Naive thymus-derived CD4-positive, alpha-beta T cell (primary cell): ENCODE results near the gene GSTM4. TPM values are rescaled to one million over a fixed set of nuclear protein-coding genes. Genes with fewer than 3 reads are reported as not detected.
"Not testable (repeated sequence)": the region's sequence is repeated elsewhere in the genome, so short reads cannot be mapped to it uniquely, and the experiment has no call there.

Source experiments
- ATAC-seq: fragments of 150-1000 bp; cut with Tn5 transposase; 2 replicates; pipeline ENCODE4 v1.10.0; 2021; ENCODE audit warnings: mild to moderate bottlenecking, moderate library complexity
- CTCF ChIA-PET: fragments of 350-600 bp; sonication (Branson Sonifier 250); formaldehyde crosslinking; loops from one replicate; lab custom pipeline; 2021; ENCODE audit warnings: antibody characterized with exemption; lab: Charles Lee
- POLR2A ChIA-PET: fragments of 350-600 bp; sonication (Branson Sonifier 250); formaldehyde crosslinking; loops from one replicate; lab custom pipeline; 2021; ENCODE audit warnings: antibody characterized with exemption, inconsistent platforms; lab: Charles Lee
- DNase-seq, 9 donors: peaks; one replicate each; pipeline versions ENCODE4 v3.0.0 to v3.0.0-alpha.2; 2020 to 2022; ENCODE audit warnings: mixed read lengths in 1 of 9
- H3K27ac ChIP-seq: one replicate; pipeline ENCODE4 v1.7.0; 2013; ENCODE audit warnings: mild to moderate bottlenecking, low read depth, low read length, moderate library complexity
- H3K27me3 ChIP-seq, 2 donors: one replicate each; pipeline ENCODE4 v1.7.0; 2013; ENCODE audit warnings: low read length in 2 of 2, mild to moderate bottlenecking in 2 of 2, moderate library complexity in 2 of 2; ENCODE audit not compliant: control insufficient read depth in 2 of 2, insufficient read depth in 2 of 2
- H3K36me3 ChIP-seq, 3 experiments: 1 replicate in 2 of 3; 2 replicates in 1 of 3; pipeline ENCODE4 v1.7.0; 2013; ENCODE audit warnings: low read length in 3 of 3, mild to moderate bottlenecking in 3 of 3, moderate library complexity in 1 of 3; ENCODE audit not compliant: insufficient read depth in 3 of 3, control insufficient read depth in 2 of 3
- H3K4me1 ChIP-seq, 2 donors: one replicate each; pipeline ENCODE4 v1.7.0; 2013; ENCODE audit warnings: low read length in 2 of 2, mild to moderate bottlenecking in 2 of 2, moderate library complexity in 1 of 2; ENCODE audit not compliant: control insufficient read depth in 2 of 2, insufficient read depth in 2 of 2
- H3K4me3 ChIP-seq: 2 replicates; pipeline ENCODE4 v1.7.0; 2013; ENCODE audit warnings: mild to moderate bottlenecking, low read length
- H3K9me3 ChIP-seq, 3 experiments: 1 replicate in 2 of 3; 2 replicates in 1 of 3; pipeline ENCODE4 v1.7.0; 2013; ENCODE audit warnings: low read length in 3 of 3; ENCODE audit not compliant: control insufficient read depth in 2 of 3
- H3K27ac Mint-ChIP-seq, 9 donors: one replicate each; pipeline ENCODE4 v1.8.0; 2020 to 2022; ENCODE audit warnings: mixed read lengths in 9 of 9, mild to moderate bottlenecking in 8 of 9, moderate library complexity in 5 of 9, inconsistent platforms in 2 of 9
- H3K27me3 Mint-ChIP-seq, 5 donors: one replicate each; pipeline ENCODE4 v1.8.0; 2021 to 2022; ENCODE audit warnings: mixed read lengths in 5 of 5, mild to moderate bottlenecking in 1 of 5
- H3K36me3 Mint-ChIP-seq, 5 donors: one replicate each; pipeline ENCODE4 v1.8.0; 2020 to 2022; ENCODE audit warnings: mixed read lengths in 5 of 5, mild to moderate bottlenecking in 3 of 5, inconsistent platforms in 1 of 5
- H3K4me1 Mint-ChIP-seq, 7 donors: one replicate each; pipeline ENCODE4 v1.8.0; 2020 to 2022; ENCODE audit warnings: mixed read lengths in 7 of 7, mild to moderate bottlenecking in 3 of 7, inconsistent platforms in 1 of 7
- H3K4me3 Mint-ChIP-seq, 10 donors: one replicate each; pipeline ENCODE4 v1.8.0; 2020 to 2022; ENCODE audit warnings: mild to moderate bottlenecking in 10 of 10, mixed read lengths in 10 of 10, moderate library complexity in 6 of 10, inconsistent platforms in 2 of 10
- H3K9me3 Mint-ChIP-seq, 11 donors: one replicate each; pipeline ENCODE4 v1.8.0; 2020 to 2022; ENCODE audit warnings: mixed read lengths in 11 of 11, mild to moderate bottlenecking in 4 of 11, inconsistent platforms in 1 of 11, moderate library complexity in 1 of 11
- intact Hi-C, 2 donors: fragments of 100-400 bp; cut with micrococcal nuclease; formaldehyde crosslinking; loops; one replicate each; pipeline ENCODE4 v1.15.1; 2023
- polyA plus RNA-seq, 2 donors: library from polyadenylated mRNA; unstranded; fragments of 300-500 nt; fragmentation: Illumina TruSeq; gene quantifications; one replicate each; pipeline ENCODE4 v1.2.3, GENCODE V29; 2021
- total RNA-seq, 6 experiments: library from RNA in 5 of 6; stranded (reverse) in 5 of 6; gene quantifications; 1 replicate in 5 of 6; 2 replicates in 1 of 6; pipeline ENCODE4 v1.2.3 and lab custom pipeline; 2021 to 2026

The GSTM4 gene
- total and polyA plus RNA-seq, 7 experiments from 2014 or later, result 3.1 to 28.4 (median 15.4) TPM

GRCh38 chr1:109708949-109709348 lies 53.0 kb downstream of the GSTM4 start:
- CTCF ChIA-PET, result not testable (repeated sequence)

GRCh38 chr1:109709822-109710221 lies 53.9 kb downstream of the GSTM4 start:
- ATAC-seq, CTCF ChIA-PET, H3K4me3 ChIP-seq, H3K27ac Mint-ChIP-seq, H3K27me3 ChIP-seq, DNase-seq, H3K27ac ChIP-seq, H3K4me1 Mint-ChIP-seq, H3K4me1 ChIP-seq, H3K9me3 ChIP-seq, H3K36me3 ChIP-seq, H3K4me3 Mint-ChIP-seq: not testable (repeated sequence)
- H3K36me3 Mint-ChIP-seq, result peaks cover 7 to 37% (median 12%) of the 10 kb centered on the region in 5 donors
- H3K9me3 Mint-ChIP-seq, result peaks cover 4 to 25% (median 11%) of the 10 kb centered on the region in 11 donors
- intact Hi-C loops, result loop anchor here in 1 of 2 donors (5.0 kb wide), 1 partner anchor 43 kb away; the partner anchor contains the start of gene GSTM2
- POLR2A ChIA-PET, result interaction anchor here (0.6 kb wide), 1 partner anchor 38 kb away, joined by 5 read pairs; no protein-coding TSS in a partner anchor
- peaks cover 12 to 15% (median 13%) of the 10 kb centered on the region in 5 donors for H3K27me3 Mint-ChIP-seq

More at GRCh38 chr1:109708949-109709348, 53.0 kb downstream of the GSTM4 start:
- intact Hi-C loops, result loop anchor here in 1 of 2 donors (5.0 kb wide), 1 partner anchor 42 kb away; the partner anchor contains the start of gene GSTM2
- H3K36me3 Mint-ChIP-seq, result peaks cover 7 to 45% (median 20%) of the 10 kb centered on the region in 5 donors
- H3K27ac ChIP-seq, ATAC-seq, H3K4me3 ChIP-seq, H3K36me3 ChIP-seq, H3K27ac Mint-ChIP-seq, POLR2A ChIA-PET, H3K4me1 Mint-ChIP-seq, DNase-seq, H3K27me3 ChIP-seq, H3K9me3 ChIP-seq, H3K4me3 Mint-ChIP-seq, H3K4me1 ChIP-seq: not testable (repeated sequence)
- H3K27me3 Mint-ChIP-seq, result peaks cover 5 to 14% (median 6%) of the 10 kb centered on the region in 5 donors
- H3K9me3 Mint-ChIP-seq, result peaks cover 4 to 32% (median 13%) of the 10 kb centered on the region in 11 donors

Other genes starting within 250 kb of the GSTM4 start
- 100 to 1,000 TPM in 1 of 5 experiments, 10 to 100 TPM in 4; 38.3 to 203 (median 70.7) TPM for gene PSMA5, start 229.7 kb upstream of the GSTM4 start, total RNA-seq
- gene PSMA5, start 229.7 kb upstream of the GSTM4 start, polyA plus RNA-seq, result 10 to 100 TPM; 80.0 to 81.9 TPM
- gene SYPL2, start 189.6 kb upstream of the GSTM4 start, total RNA-seq, result not detected
- gene SYPL2, start 189.6 kb upstream of the GSTM4 start, polyA plus RNA-seq, result under 1 TPM in 1 of 2 donors, not detected in 1; 0.43 TPM
- 10 to 100 TPM; 10.5 to 12.8 (median 11.7) TPM for gene ATXN7L2, start 172.2 kb upstream of the GSTM4 start, total RNA-seq
- 10 to 100 TPM in 1 of 2 donors, 1 to 10 TPM in 1; 4.9 to 15.2 TPM for gene ATXN7L2, start 172.2 kb upstream of the GSTM4 start, polyA plus RNA-seq
- gene CYB561D1, start 162.0 kb upstream of the GSTM4 start, total RNA-seq, result 10 to 100 TPM; 19.6 to 41.5 (median 24.1) TPM
- gene CYB561D1, start 162.0 kb upstream of the GSTM4 start, polyA plus RNA-seq, result 10 to 100 TPM; 13.5 to 25.3 TPM
- gene AMIGO1, start 146.4 kb upstream of the GSTM4 start, total RNA-seq, result 10 to 100 TPM in 3 of 5 experiments, 1 to 10 TPM in 2; 2.9 to 42.2 (median 17.7) TPM
- 10 to 100 TPM; 17.4 to 36.2 TPM for gene AMIGO1, start 146.4 kb upstream of the GSTM4 start, polyA plus RNA-seq
- under 1 TPM; 0.05 to 0.58 (median 0.42) TPM for gene GPR61, start 116.2 kb upstream of the GSTM4 start, total RNA-seq
- gene GPR61, start 116.2 kb upstream of the GSTM4 start, polyA plus RNA-seq, result under 1 TPM in 1 of 2 donors, not detected in 1; 0.45 TPM
- 1 to 10 TPM; 4.9 to 9.3 (median 7.0) TPM for gene GNAI3, start 107.5 kb upstream of the GSTM4 start, total RNA-seq
- gene GNAI3, start 107.5 kb upstream of the GSTM4 start, polyA plus RNA-seq, result 1 to 10 TPM; 7.2 to 7.7 TPM
- under 1 TPM in 1 of 5 experiments, not detected in 4; 0.39 TPM for gene GNAT2, start 36.5 kb upstream of the GSTM4 start, total RNA-seq
- not detected for gene GNAT2, start 36.5 kb upstream of the GSTM4 start, polyA plus RNA-seq
- gene AMPD2, start 36.3 kb upstream of the GSTM4 start, total RNA-seq, result 100 to 1,000 TPM in 3 of 5 experiments, 10 to 100 TPM in 2; 82.8 to 403 (median 119) TPM
- 10 to 100 TPM; 26.2 to 51.7 TPM for gene AMPD2, start 36.3 kb upstream of the GSTM4 start, polyA plus RNA-seq
- 100 to 1,000 TPM in 3 of 5 experiments, 10 to 100 TPM in 2; 52.2 to 201 (median 109) TPM for gene GSTM2, start 12.0 kb downstream of the GSTM4 start, total RNA-seq
- gene GSTM2, start 12.0 kb downstream of the GSTM4 start, polyA plus RNA-seq, result 10 to 100 TPM; 64.6 to 72.2 TPM
- gene GSTM1, start 31.7 kb downstream of the GSTM4 start, total RNA-seq, result 10 to 100 TPM in 2 of 5 experiments, not detected in 3; 45.9 to 83.6 TPM
- gene GSTM1, start 31.7 kb downstream of the GSTM4 start, polyA plus RNA-seq, result 10 to 100 TPM in 1 of 2 donors, not detected in 1; 62.4 TPM
- gene GSTM5, start 56.2 kb downstream of the GSTM4 start, total RNA-seq, result under 1 TPM in 2 of 5 experiments, not detected in 3; 0.42 to 0.81 TPM
- not detected for gene GSTM5, start 56.2 kb downstream of the GSTM4 start, polyA plus RNA-seq
- 10 to 100 TPM in 2 of 5 experiments, 1 to 10 TPM in 3; 1.9 to 13.9 (median 7.7) TPM for gene GSTM3, start 84.9 kb downstream of the GSTM4 start, total RNA-seq
- gene GSTM3, start 84.9 kb downstream of the GSTM4 start, polyA plus RNA-seq, result 100 to 1,000 TPM in 1 of 2 donors, 10 to 100 TPM in 1; 75.6 to 130 TPM
- not detected for gene EPS8L3, start 107.8 kb downstream of the GSTM4 start, total RNA-seq
- gene EPS8L3, start 107.8 kb downstream of the GSTM4 start, polyA plus RNA-seq, result not detected